GM21825 (cell line): Measurements from ENCODE around the gene BAZ2A.

Experiments used
- ATAC-seq: cut with Tn5 transposase; IDR thresholded peaks from one replicate; pipeline ENCODE4 v1.9.1; 2021; ENCODE audit warnings: mild to moderate bottlenecking, moderate library complexity; ENCODE audit not compliant: unreplicated experiment

BAZ2A gene

DNA sequence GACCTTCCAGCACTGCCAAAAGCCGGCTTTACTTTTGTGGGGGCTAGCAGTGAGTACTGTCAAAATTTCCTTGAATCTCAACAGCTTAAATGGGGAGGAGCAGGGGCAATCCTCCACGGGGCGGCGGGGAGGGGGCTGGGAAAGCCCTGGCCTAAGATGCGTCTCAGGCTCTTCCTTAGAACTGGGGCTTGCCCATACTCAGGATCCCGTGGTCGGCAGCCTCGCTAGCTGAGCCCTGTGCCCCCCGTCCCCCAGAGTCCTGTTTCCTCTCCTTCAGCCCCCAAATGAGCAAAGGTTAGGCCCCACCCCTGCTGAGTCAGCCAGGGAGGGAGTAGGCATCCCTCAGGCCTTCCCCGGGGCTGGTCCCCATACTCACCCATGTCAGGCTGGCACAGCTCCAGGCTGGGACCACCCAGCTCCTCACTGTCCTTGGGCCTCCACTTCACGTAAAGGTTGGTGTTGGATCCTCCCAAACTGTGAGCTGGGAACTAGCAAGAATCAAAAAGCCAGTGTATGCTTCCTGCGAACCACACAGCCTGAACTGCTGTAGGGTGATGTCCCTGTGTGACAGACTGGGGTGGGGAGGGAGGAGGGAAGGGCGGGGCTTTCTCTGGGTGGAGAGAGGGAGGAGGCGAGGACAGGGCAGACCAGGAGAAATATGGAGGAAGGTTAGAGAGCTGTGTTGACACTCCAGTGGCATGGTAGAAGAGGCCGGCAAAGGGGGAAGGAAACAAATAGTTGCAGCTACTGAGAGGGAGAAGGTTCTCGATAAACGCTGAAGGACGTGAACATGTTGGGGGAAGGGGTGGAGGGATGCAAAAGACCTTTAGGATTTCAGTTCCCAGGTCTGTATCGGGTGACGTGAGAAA, 5.9 kb upstream of the BAZ2A start:
- peak; percentile 36 for ATAC-seq

DNA sequence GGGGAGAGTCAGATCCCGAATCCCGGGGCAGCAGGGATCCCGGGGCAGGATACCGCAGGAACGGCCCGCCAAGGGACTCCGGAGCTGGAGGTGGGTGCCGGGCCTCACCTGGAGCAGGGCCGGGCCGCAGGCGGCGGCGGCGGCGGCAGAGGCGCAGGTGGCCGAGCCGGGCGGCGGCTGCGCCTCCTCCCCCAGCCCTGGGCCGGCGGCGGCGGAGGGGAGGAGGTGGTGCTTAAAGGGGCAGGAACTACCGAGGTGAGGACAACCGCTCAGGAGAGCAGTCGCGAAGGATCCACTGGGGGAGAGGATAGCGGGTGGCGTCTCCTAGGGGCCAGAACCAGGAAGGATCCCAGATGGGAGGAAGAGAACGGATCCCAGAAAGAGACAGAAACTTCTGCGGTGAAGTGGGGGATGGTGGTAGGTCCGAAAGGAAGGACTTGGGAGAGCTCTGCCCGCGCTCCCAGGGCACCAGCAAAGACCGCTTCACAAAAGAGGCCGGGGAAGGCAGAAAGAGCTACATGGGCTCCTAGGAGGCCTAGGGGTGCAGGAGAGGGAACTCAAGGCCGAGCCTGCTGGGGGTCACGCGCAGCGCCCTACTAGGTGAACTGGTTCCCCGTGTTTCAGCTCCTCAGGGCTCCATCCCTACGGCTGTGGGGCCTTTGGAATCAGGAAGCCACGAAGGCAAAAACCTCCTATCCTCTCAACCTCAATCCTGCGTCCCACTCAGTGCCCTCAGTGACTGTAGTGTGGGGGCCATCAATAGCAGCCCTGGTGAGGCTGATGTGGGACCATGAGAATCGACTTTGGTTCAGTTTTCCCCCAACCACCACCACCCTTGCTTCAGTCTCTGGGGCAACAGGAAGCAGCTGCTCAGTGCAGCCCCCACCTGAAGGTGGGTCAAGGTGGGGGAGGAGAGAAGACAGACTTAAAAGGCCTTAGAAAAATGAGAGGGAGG, 5.0 kb upstream of the BAZ2A start:
- ATAC-seq: peak; percentile 14

DNA sequence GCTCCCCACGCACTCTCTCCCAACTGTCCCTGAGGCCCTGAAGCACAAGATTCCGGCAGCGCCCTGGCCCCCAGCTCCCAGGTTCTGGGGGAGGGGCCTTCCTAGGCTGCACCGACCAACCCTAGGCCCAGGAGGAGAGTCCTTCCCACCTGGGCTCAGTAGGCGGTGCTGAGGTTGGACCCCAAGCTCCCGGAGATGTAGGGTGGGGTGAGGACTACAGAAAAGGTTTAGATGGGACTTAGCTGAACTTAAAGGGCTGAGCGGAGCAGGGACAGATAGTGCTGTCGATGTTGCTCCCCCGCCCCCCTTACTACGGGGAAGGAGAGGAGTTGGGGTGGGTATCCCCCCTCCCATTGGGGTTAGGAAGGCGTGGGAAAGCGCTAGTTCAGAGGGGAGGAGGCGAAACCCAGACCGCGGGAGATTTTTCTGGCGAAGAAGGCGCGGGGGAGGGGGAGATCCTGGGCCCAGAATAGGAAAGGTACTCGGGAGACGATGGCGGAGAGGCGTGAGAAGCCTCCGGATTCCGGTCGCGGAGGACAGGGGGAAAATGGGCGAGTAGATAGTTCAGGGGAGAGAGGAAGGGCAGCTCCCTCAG, 4.2 kb upstream of the BAZ2A start:
- ATAC-seq: no peak

DNA sequence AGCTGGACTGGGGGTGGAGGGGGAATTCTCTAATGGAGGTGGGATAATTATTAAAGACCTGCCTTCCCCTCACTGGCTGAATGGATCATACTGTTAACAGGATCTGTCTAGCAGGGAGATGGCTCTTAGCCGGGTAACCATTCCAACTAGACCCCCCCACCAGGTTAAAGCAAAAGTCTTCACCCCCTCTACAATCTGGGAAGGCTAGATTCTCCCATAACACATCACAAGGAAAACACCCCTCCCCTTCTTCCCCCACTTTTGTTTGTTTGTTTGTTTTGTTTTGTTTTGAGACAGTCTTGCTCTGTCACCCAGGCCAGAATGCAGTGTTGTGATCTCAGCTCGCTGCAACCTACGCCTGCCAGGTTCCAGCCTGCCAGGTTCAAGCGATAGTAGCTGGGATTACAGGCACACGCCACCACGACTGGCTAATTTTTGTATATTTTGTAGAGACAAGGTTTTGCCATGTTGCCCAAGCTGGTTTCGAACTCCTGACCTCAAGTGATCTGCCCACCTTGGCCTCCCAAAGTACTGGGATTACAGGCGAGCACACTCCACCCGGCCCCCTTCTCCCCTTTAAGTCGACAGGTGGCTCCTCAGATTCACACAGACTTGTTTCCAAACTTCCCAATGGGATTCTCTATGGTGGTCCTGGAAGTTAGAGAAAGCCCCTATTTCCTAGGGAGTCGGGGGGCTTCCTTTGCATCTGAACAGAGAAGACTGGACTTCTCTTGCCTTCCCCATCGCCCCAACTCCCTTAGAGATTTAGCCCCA, 3.5 kb upstream of the BAZ2A start:
- no peak for ATAC-seq

DNA sequence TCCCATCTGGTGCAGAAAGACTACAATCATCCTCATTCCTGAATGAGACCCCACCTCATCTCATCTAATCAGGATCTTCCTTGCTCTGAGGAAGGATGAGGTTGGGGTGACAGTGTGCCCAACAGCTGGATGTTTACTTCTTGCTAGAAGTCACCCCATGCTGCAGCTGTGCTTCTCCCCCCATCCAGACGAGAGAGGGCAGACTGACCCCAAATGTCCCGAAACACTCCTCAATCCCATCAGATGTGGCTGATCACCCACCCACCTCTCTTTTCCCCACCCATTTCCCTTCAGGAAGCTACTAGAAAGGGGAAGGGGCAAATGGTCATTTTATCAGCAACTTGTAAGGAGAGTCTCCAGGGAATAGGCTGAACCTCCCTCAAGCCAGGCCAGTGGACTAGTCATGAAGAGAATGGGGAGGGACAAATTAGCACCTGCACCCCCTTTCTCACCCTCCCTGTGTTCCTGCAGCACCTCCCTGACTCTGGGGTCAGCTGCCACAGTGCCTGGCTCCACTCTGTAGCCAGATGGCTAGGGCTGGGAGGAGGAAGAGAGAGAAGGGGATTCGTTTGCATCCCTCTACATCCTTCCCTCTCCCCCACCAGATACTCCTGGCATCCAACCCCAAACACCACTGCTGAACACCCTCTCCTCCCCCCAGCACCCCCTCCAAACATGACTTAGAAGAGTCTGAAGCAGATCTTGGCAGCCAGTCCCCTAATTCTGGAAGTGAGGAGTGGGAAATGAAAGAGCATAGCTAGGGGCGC, 2.8 kb upstream of the BAZ2A start:
- no peak for ATAC-seq

DNA sequence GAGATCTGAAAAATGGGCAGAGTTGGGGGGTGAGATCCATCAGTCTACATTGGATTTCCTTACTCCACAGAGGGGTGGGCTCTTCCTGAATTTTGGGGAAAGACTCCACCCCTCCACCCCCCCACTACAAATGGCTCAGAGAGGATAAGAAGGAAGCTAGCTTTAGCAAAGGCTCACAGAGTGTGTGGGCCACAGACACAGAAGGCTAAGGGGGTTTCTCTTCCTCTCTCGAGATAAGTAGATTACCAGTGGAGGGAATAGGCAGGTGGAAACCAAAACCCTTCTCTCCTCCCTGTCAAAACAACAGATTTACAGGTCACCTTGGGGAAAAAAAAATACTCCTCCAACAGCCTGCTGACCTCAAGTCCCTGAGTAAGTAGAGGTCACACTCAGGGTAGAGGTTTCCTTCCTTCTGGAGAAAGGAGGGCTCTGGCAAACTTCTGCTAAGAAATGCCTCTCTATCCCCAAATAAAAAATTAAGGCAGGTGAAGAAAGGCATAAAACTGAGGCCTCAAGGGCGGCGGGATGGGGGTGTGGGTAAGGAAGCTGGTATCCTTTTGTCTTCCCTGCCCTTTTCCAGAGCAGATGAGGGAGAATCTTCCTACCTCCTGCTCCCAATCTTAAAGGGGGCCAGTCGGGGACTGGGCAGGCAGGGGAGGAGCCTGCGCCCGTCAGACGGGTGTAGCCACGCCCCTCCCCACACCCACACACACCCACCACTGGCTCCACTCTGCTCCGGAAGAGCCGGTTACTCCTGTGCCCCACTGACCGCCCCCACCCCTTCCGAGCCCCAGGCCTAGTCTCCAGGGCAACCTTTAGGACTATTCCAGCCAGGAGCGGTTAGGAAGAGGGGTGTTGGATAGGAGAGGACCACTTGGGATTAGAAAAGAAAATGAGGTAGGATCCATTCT, 1.9 kb upstream of the BAZ2A start:
- no peak for ATAC-seq

DNA sequence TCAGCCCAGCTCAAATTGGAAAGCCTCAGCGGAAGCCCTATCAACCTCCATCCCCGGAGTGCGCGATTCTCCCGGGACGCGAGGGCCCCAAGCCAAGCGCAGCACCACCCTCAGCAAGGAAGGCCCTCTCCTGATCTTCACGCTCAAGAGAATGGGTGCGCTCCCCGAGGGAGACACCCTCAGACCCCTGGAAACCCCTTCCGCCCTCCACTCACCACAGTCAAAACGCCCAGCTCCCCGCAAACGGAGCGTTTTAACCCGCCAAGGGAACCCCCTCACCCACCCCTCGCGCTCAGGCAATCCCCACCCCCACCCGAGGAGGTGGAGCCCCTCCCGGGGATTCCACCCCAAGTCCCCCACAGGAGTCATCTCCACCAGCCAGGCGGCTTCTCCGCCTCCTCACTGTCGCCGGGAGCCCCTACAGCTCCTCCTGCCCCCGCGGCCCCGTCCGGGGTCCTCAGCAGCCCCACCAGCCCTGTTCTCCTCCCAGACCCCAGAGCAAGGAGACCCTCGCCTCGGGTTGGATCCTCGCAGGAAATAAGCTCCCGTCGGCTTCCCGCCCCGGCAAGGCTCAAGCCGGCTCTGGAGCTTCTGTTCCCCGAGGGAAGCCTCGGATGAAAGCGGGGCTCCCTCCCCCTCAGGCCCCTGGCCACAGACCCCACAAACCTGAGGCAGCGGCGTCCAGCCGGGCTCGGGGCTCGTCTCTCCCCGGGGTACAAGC, 507 bp downstream of the BAZ2A start:
- no peak for ATAC-seq

DNA sequence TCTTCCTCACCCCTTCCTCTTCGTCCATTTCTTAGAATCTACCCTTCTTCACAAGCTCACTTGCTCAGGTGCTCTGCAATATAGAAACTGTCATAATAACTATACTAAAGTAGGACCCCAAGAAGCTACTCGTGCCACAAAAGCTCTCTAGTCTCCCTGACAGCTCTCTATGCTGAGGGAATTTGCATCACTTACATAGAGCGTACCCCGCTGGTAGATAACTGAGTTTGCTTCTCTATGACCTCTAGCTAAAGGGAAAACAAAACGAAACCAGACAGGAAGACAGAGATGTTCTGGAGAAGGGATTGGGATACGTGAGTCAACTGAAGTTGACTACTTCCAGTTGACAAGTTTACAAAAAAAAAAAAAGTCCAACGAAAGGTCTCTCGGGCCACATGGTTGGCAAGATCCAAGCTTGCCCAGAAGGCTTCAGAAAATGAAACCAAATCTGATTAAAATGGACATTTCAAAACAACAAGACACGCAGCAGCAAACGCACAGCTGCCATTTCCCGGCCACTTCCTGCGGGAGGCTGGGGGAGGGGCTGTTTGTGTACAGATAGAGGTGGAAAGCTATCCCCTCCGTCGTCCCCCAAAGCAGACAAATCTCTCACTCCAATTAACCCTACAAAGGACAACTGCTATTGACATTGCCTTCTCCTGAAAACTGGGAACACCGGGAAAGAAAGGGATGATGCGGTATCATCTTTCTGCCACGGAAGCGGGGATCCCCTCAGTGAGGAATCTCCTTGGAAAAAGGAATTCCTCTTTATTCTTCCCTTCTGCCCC, 1.3 kb downstream of the BAZ2A start:
- ATAC-seq: peak; percentile 28

DNA sequence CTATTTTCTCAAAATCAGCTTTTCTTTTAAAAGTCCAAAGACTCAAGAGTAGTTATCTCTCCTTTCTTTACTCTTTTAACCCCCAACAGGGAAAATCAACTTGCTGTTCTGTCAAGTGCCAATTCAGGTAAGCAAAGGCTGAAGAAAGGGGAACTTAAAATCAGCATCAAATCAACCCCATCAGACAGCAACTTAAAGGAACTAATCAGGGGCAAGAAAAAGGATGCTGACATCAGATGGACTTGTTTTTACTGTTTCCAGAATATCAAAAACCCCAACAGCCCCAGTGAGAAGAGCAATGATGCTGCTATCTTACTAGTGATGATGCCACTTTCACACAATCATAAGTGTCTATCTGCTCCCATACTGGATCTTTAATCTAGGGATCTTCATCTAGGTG, 3.4 kb downstream of the BAZ2A start:
- no peak for ATAC-seq

DNA sequence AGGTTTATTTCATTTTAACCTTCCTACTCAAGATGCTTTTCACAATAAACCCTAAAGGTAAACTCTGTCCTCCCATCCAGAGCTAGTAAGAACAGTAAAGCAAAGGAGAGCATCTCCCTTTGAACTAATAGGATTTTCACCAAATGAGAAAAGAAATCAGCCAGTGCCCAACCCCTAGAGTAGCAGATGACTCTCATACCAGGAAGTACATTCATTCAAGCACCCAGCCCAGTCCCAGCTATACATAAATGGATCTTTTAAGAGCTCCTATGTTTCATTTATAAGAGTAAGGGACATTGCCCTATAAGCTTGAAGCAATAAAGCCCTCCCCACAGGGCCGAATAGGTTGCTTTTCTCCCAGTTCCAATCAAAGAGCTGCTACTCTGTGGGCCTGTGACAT, 7.6 kb downstream of the BAZ2A start:
- ATAC-seq: no peak

DNA sequence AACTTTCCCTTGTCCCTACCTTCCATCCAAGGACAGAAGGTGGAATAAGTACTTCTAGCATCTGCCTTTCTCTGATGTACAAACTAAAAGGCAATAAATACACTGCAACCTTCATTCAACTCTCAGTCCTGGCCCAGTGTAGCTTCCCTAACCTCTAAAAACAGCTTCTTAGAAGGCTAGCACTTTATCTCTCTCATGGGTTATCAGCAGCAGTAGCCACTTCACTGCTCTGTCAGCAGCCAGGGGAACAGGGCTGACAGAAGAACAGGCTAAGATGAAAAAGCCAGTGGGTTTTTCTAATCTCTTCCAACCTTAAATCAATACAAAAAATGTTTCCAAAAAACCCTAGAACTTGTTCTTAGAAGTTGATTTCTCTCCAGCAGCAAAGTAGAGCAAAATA, 13.2 kb downstream of the BAZ2A start:
- no peak for ATAC-seq

DNA sequence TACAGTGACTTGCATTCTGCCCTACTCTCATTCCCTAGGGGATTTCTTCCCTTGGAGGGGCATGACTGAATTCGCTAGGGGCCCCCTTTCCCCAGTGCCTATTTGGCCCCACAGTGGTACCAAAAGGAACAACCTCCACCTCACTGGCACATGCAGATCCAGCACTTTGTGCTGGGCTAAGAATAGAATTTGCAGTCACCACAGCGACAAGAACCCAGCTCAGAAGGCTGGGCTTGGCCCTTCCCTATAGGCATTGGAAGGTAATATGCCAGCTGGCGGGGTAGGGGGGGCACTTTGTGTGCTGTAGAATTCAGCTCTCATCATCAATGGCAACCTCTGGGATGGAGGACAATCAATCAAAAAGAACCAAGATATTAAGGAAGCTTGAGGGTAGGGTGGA, 13.9 kb downstream of the BAZ2A start:
- no peak for ATAC-seq

DNA sequence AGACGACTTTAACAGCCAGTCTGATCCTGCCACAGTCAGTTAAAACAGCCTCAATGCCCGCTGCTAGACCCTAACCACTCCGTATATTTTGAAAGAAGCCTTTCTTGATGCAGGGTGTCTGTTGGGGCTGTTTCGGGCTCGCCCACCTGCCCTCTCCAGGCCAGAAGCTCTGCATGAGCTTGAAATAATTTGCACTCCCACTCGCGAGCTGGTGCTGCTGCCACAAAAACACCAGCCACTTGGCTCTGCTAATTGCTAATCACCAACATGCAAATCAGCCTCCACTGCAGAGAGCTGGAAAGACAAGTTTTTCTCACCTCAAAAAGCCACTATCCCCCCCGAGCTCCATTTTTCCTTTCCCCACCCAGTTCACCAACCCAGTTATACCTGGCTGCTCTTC, 15.5 kb downstream of the BAZ2A start:
- ATAC-seq: no peak

DNA sequence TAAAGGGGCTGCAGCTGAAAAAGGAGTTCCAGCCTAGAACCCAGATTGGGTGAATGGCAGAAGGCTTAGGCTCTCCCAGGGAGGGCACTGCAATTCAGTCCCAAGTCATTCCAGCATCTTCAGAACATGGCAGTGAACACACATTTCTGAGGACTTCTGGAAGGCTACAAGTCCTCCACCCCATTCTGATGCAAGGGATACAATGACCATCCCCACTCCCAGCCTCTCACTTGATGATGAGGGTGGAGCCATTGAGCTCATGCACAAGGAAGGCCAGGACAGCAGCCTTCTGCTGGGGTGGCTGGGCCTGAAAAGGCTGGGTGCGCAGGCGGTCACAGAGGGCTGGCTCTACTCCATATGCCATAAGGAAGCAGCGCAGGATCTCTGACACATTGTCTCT, 25.8 kb downstream of the BAZ2A start:
- ATAC-seq: no peak

DNA sequence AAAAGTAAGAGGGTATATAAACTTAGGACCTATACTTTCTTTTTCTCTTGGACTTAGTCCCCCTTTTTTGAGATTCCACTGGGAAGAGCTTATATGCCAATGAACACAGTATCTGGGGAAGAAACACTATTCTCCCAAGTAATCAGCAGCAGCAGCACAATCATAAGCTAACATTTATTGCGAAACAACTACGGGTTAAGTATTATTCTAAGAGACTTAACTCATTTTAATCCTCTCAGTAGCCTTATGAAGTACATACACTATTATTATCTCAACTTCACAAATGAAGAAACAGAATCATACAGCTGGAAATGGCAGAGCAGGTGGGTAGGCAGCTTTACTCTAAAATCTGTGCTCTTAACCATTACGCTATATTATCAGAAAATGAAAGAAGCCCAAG, 27.9 kb downstream of the BAZ2A start:
- no peak for ATAC-seq

DNA sequence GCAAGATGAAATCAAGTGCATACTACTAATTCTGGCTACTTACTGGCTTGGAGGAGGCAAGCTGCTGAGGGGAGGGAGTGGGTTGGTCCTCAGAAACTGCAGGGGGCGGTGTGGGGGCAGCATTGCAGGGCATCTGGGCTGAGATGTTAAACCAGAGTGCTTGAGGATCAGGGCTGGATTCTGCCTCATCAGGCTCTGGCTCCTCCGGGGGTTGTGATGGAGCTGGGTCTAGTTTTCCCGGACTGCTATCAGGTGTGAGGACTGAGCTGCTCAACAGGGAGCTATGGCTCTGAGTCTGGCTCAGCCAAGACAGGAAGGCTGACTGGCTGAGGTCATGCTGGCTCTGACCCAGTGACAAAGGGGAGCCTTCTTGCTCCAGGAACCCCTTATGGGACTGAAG, 28.6 kb downstream of the BAZ2A start:
- ATAC-seq: no peak

DNA sequence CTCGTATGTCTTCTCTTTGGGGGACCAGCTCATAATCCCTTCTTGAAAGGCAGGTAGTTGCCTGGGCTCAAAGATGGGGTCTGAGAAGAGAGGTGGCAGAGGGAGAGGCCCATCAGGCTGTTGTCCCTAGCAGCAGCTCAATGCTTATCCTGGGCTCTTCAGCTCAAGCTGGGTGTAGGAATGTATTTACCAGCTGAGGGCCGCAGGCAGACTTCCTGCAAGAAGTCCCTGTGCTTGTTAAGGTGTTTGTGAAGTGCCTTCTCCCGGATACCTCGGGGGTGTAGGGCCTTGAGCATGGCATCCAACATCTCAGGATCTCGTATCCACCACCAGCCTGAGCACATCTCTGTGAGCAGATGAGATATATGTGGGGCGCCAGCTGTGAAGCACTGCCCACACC, 29.4 kb downstream of the BAZ2A start:
- no peak for ATAC-seq

DNA sequence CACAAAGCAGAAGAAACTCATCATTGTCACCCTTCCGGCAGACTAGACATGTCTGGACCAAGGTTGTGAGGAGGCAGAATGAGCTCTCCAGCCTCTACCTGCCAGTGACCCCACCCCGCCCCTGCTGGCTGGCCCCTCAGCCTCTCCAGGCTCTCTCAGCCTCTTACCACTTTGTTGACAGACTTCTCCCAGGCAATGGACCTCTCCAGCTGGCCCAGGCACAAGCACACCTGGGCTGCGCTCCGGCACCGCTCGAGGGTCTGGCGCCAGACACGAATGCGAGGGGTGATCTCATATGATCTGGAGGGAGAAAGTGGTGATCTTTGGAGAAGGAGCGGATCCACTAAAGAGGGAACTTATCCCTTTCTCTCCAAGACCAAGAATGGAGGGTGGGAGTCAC, 30.3 kb downstream of the BAZ2A start:
- no peak for ATAC-seq
